AG04450 (cell line): ENCODE measurements around the gene FOXO1. TPM values are rescaled to one million over a fixed set of nuclear protein-coding genes. Genes with fewer than 3 reads are reported as not detected.

Source experiments
- CTCF ChIA-PET: fragments of 300-600, 350-600 bp; formaldehyde crosslinking; extraction: SDS; loops from one replicate; lab custom pipeline; 2022; ENCODE audit warnings: antibody characterized with exemption, inconsistent platforms; lab: Charles Lee
- POLR2A ChIA-PET: fragments of 350-600 bp; formaldehyde crosslinking; extraction: SDS; loops from one replicate; lab custom pipeline; 2021; ENCODE audit warnings: antibody characterized with exemption, inconsistent platforms; lab: Yijun Ruan, JAX
- DNase-seq: peaks from one replicate; pipeline ENCODE4 v3.0.0-alpha.2; 2011; ENCODE audit warnings: low read depth, low spot score
- H3K27ac ChIP-seq: one replicate; pipeline ENCODE4 v1.5.1; 2012; ENCODE audit warnings: low read depth, low read length, control low read depth
- H3K27me3 ChIP-seq: one replicate; pipeline ENCODE4 v1.6.0; 2012; ENCODE audit warnings: low read length; ENCODE audit not compliant: control insufficient read depth, insufficient read depth
- H3K4me3 ChIP-seq: 2 replicates; pipeline ENCODE4 v1.5.1; 2011; ENCODE audit warnings: mild to moderate bottlenecking, low read depth, low read length, control low read depth
- H3K9me3 ChIP-seq: 2 replicates; pipeline ENCODE4 v1.5.1; 2012; ENCODE audit warnings: low read length; ENCODE audit not compliant: control insufficient read depth, insufficient read depth
- CTCF ChIP-seq: IDR thresholded peaks from 2 replicates; pipeline ENCODE4 v1.5.1; 2011; ENCODE audit warnings: low read depth, low read length, control low read depth, inconsistent platforms
- polyA plus RNA-seq: library from polyadenylated mRNA; depleted of rRNA; stranded (reverse); fragments of >200 nt; gene quantifications from 2 replicates; pipeline ENCODE4 v1.2.3, GENCODE V29; 2011

Gene FOXO1
- polyA plus RNA-seq, 1 experiment: 0.19 TPM

- no peak for TF ChIP-seq CTCF
- H3K27ac ChIP-seq: no peak overlapping the region
- POLR2A ChIA-PET: no interaction called here
- no peak overlapping the region for H3K4me3 ChIP-seq
- no peaks in the 10 kb centered on the region for H3K9me3 ChIP-seq
- CTCF ChIA-PET: no interaction called here
- DNase-seq: no peak
- no peaks in the 10 kb centered on the region for H3K27me3 ChIP-seq
Observed at GRCh38 chr13:40613192-40613818, 53.1 kb downstream of the FOXO1 start.

- Histone ChIP-seq H3K9me3 (no peaks in the 10 kb centered on the region), H3K27me3 (peaks cover 3% of the 10 kb centered on the region), H3K4me3 (no peak overlapping the region), H3K27ac (no peak overlapping the region)
- TF ChIP-seq CTCF: no peak
- DNase-seq: no peak
- POLR2A ChIA-PET: no interaction called here
- CTCF ChIA-PET: no interaction called here
Observed at GRCh38 chr13:40612041-40612440, 54.4 kb downstream of the FOXO1 start.

- no peak overlapping the region for H3K4me3 ChIP-seq
- H3K27me3 ChIP-seq: peaks cover 3% of the 10 kb centered on the region
- no peak for TF ChIP-seq CTCF
- CTCF ChIA-PET: no interaction called here
- POLR2A ChIA-PET: no interaction called here
- no peaks in the 10 kb centered on the region for H3K9me3 ChIP-seq
- no peak overlapping the region for H3K27ac ChIP-seq
- no peak for DNase-seq
Observed at GRCh38 chr13:40611635-40612034, 54.8 kb downstream of the FOXO1 start.

GRCh38 chr13:40611004-40611403 lies 55.4 kb downstream of the FOXO1 start:
- POLR2A ChIA-PET: no interaction called here

More at GRCh38 chr13:40611004-40611403, 55.4 kb downstream of the FOXO1 start:
- peaks cover 3% of the 10 kb centered on the region for H3K27me3 ChIP-seq
- no peak for DNase-seq
- H3K27ac ChIP-seq: no peak overlapping the region
- TF ChIP-seq CTCF: no peak
- no peak overlapping the region for H3K4me3 ChIP-seq
- no peaks in the 10 kb centered on the region for H3K9me3 ChIP-seq
- CTCF ChIA-PET: no interaction called here
